COR-L47 (cell line): ENCODE data around the gene LEKR1.

ENCODE experiments used
- DNase-seq: peaks from one replicate; lab custom pipeline; 2025; lab: John Stamatoyannopoulos, UW

The LEKR1 gene

DNA sequence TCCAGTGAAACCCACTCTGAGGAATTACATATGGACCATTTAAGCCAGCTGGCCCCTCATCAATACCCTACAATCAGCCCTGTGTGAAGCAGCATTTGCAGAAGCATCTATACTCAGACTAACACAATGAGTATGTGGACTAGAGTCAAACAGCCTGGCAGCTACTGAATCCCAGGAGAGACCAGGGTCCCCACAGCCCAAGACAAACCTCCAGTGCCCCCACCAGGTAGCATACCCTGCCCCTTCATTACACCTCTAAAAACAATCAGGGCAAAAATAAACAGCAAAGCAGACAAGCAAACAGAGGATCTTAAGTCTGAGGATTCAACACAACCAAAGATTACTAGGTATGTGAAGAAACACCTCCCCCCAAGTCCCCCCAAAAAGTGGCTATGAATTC lies 157.4 kb downstream of the LEKR1 start:
- no peak for DNase-seq

DNA sequence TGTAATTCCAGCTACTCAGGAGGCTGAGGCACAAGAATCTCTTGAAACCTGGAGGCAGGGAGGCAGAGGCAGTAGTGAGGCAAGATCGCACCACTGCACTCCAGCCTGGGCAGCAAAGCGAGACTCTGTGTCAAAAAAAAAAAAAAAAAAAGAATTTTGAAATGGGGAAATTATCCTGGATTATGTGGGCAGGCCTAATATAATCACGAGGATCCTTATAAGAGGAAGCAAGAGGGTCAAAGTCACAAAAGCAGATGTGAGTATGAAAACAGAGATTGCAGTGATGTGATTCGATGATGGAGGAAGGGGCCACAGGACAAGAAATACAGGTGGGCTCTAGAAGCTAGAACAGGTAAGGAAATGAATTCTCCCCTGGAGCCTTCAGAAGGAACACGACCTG lies 159.6 kb downstream of the LEKR1 start:
- DNase-seq, result no peak

- DNase-seq, result no peak
Observed at GRCh38 chr3:156987946-156988345, 161.8 kb downstream of the LEKR1 start.

GRCh38 chr3:156997351-156997750 lies 171.2 kb downstream of the LEKR1 start:
- no peak for DNase-seq

DNA sequence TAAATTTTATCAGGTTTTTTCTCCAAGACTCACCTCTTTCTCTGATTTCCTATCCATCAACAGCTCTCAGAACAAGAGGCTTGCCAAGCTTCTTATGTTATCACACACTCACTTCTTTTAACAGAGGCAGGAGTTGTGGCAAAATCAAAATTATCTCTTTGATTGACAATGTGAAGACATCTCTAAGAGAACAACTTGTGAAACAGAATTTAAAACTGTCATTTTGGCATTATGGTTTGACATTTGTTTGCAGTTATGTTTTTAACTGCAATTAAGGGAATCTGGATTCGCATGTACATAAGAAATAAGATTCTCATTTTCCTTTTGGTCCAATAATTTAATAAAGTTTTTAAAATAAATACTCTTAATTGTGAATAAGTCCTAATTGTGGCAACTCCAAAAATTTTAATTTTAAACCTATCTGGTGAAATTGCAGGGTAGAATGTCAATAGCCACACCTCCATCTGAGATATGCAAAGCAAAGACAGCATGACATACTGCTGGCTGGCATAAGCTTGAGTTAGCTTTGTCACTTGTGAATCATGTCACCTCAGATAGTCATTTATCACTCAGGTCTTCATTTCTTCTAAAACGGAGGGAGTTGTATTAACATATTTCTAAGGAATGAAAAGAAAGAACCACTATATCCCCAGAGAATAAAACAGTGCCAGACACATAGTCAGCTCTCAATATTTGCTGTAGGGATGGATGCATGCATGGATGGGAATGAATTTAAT lies 175.2 kb downstream of the LEKR1 start:
- DNase-seq, result no peak

GRCh38 chr3:157021679-157022078 lies 195.5 kb downstream of the LEKR1 start:
- DNase-seq, result no peak

- DNase-seq, result no peak
Observed at GRCh38 chr3:157023226-157023625, 197.1 kb downstream of the LEKR1 start.

DNA sequence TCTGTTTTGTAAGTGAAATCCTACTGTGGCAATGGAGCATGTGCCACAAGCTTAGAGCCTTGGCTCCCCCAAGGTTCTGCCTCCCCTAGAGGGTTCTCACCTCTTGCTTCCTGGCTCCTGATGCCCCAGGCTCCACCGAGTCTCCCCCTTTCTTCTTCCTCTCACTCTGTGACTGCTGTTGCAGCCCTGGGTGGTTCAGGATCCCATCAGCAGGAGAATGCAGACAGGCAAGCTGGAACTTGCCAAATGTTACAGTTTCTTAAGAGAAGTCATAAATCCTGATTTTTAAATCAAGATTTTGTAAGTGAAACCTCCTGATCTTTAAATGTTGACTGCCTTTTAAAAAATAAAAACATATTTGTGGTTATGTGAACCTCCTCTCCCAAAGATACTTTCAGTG lies 199.9 kb downstream of the LEKR1 start:
- DNase-seq, result no peak

DNA sequence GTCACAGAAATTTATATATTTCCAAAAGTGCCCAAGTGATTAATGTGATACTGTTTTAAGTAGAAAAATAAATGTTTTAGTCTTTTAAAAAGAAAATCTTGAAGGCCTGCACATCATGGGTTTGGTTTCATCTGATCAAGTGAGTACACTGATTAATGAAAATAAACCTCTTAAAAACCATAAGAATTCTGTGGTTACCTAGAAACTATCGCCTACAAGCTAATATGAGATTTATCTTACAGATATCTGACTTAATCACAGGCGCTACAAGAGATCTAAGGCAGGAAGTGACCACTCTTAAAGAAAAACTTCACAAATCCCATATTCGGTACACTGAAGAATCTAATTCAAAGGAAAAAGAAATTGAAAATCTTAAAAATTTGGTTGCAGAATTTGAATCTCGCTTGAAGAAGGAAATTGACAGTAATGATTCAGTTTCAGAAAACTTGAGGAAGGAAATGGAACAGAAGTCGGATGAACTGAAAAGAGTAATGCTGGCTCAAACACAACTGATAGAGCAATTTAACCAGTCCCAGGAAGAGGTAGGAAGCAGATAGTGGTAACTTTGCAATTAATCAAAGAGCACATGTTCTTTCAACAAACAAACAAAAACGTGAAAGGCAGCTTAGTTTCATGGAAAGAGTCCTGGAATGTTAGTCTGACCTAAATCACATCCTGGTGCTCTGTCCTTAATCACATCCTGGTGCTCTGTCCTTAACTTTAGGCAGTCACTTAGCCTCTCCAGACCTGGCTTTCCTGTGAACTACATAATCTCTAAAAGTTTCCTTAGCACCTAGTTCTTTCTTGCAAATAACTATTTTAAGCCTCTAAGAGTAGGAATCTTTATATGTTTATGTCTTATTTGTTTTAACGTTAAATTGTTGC lies 201.9 kb downstream of the LEKR1 start:
- no peak for DNase-seq

DNA sequence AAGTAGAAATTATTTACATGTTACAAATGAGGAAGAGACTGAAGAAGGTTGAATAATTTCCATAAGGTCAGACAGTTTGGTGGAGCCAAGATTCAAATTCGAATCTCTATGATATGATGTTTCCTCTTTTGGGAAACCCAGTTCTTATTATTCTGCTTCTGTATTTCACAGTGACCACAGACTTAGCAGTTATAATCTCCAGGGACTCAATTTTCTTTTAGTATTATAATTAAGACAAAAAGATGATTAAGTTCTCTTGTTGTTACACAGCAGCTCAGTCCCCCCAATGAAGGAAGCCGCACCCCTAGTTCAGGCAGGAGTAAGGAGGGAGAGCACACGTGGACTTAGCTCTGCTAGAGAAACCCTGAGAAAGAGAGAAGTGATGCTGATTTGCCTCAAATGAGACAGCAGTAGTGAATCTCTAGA lies 203.2 kb downstream of the LEKR1 start:
- no peak for DNase-seq

DNA sequence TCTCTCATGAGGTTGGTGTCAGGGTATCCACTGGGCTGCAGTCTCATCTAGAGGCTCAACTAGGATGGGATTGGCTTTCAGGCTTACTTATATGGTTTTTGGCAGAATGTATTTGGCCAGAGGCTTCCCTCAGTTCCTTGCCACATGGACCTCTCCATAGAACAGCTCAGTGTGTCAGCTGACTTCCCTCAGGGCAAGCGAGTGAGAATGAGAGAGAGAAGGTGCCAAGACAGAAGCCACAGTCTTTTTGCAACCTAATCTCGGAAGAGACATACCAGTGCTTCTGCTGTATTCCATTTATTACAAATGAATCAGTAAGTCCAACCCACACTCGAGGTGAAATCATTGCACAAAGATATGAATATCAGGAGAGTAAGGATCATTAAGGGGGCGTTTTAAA lies 204.6 kb downstream of the LEKR1 start:
- no peak for DNase-seq

- no peak for DNase-seq
Observed at GRCh38 chr3:157033001-157033400, 206.8 kb downstream of the LEKR1 start.

DNA sequence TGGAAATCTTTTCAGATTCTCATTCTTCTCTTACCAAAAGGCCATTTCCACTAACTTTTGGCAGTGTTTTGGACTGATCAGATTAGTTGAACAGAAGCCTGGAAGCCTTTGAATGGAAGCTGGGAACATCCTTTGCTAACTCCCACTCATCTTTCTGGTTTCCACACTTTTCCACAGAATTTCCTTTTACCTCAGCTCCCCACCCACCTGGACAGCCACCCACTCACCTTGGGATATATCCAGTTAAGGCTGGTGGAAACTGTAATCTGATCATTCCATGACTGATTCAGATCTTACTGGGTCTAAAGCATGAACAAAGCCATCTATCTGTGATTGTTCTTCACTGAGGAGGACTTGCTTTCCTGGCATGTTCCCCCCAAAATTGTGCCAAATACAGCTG lies 214.3 kb downstream of the LEKR1 start:
- DNase-seq, result no peak

GRCh38 chr3:157042226-157042625 lies 216.1 kb downstream of the LEKR1 start:
- DNase-seq, result no peak

DNA sequence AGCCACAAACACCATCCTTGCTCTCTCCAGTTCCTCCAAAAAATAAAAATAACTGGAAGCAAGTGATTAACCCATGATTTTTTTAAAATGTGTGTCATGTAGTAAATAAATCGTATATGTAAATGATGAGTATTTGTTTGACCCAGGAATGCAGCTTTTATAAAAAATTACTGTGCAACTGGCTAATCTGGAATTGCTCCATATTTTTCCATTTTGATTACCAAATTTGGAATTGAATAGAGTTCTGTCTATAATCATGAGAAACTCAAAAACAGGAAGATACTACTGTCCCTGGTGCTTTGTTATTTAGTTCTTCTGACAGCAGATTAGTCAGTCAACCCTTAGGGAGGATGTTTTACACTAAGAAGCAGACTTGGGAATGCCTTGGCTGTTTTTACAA lies 217.6 kb downstream of the LEKR1 start:
- no peak for DNase-seq

DNA sequence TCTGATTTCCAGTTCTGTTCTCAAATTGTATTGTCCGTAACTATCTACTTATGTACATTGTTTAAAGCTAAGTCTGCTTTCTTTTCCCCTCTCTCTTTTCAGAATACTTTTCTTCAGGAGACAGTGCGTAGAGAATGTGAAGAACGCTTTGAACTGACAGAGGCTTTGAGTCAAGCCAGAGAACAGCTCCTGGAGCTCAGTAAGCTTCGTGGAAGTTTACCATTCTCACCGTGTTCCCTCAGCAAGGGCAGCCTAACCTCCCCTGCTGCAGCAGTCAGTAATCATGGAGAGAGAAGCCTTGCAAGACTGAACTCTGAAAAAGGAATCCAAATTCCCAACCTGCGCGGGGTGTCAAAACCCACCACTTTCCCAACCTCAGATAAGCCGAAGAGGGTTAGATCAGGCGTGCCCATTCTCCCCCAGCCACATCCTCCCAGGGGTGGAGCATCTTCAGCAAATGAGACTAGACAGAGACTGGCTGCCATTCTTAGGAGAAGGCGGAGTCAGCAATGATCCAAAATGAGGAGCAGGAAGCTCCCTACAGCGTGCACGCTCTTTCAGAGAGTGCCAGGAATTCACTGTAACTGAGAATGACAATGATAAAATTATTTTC lies 219.2 kb downstream of the LEKR1 start:
- DNase-seq, result no peak

DNA sequence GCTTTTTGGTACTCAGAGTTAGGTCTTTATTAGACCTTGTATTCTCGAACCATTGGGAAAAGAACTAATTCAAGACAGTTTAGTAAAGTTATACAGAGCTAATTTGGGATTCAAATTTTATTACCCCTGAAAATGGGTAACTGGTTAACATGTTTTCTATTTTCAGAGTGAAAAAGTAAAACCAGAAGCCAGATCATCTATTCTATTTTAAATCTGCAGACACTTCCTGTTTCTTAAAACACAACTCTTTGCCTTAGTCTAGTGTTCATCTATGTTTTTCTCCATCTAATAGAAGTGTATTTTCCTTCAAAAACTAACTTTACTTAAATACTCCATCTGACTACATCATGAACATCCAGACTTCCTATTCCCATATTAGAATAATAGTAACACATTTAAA lies 220.4 kb downstream of the LEKR1 start:
- no peak for DNase-seq

GRCh38 chr3:157051055-157051454 lies 224.9 kb downstream of the LEKR1 start:
- DNase-seq, result no peak

GRCh38 chr3:157051591-157051990 lies 225.4 kb downstream of the LEKR1 start:
- DNase-seq, result no peak

GRCh38 chr3:157056035-157056434 lies 229.9 kb downstream of the LEKR1 start:
- DNase-seq, result no peak

GRCh38 chr3:157058392-157059071 lies 232.4 kb downstream of the LEKR1 start:
- no peak for DNase-seq

DNA sequence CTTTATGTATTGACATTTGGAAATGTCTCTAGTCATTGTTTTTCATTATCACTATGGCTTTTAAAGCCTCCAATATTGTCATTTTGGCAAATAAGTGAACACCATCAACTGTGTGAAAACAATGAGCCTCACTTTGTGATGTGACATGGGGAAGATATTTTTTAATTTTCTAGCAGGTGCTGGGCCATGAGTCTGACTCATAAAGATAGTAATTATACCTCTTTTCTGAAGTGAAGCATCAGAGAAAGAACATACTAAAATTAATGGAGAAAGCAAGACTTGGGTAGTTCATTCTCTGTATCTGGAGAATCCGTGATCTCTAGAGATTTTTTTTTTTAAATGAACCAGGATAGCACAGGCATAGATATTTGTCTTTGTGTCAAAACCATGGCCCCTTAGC lies 233.0 kb downstream of the LEKR1 start:
- peak; percentile 29 for DNase-seq
